Heart left ventricle (tissue), 16 donors: ENCODE results near the gene OR2A5. TPM values are rescaled to one million over a fixed set of nuclear protein-coding genes. Genes with fewer than 3 reads are reported as not detected.
"Not testable (repeated sequence)": the region's sequence is repeated elsewhere in the genome, so short reads cannot be mapped to it uniquely, and the experiment has no call there.

ENCODE experiments used
- ATAC-seq, 4 donors: fragments of 200-7000 bp; cut with Tn5 transposase; one replicate each; pipeline ENCODE4 v1.9.1; 2020 to 2022; ENCODE audit warnings: moderate library complexity in 4 of 4, mild to moderate bottlenecking in 3 of 4, moderate number of reproducible peaks in 1 of 4
- DNase-seq, 5 donors: peaks; one replicate each; pipeline ENCODE4 v3.0.0-alpha.2; 2020
- H3K27ac ChIP-seq, 12 donors: fragments of 200-600 bp; sonication (generic) in 4 of 12; one replicate each; pipeline versions ENCODE4 v1.5.0 to v1.8.0; 2016 to 2022; ENCODE audit warnings: mild to moderate bottlenecking in 2 of 12
- H3K27me3 ChIP-seq, 9 donors: fragments of 200-600 bp; sonication (generic) in 2 of 9; one replicate each; pipeline versions ENCODE4 v1.5.1 to v1.8.0; 2016 to 2022; ENCODE audit warnings: mild to moderate bottlenecking in 3 of 9
- H3K36me3 ChIP-seq, 9 donors: fragments of 200-600 bp; sonication (generic) in 2 of 9; one replicate each; pipeline versions ENCODE4 v1.5.0 to v1.8.0; 2018 to 2022; ENCODE audit warnings: mild to moderate bottlenecking in 2 of 9
- H3K4me1 ChIP-seq, 12 donors: fragments of 200-600 bp; sonication (generic) in 4 of 12; one replicate each; pipeline versions ENCODE4 v1.5.0 to v1.8.0; 2016 to 2022; ENCODE audit warnings: mild to moderate bottlenecking in 3 of 12
- H3K4me3 ChIP-seq, 12 donors: fragments of 200-600 bp; sonication (generic) in 4 of 12; one replicate each; pipeline versions ENCODE4 v1.5.0 to v1.8.0; 2017 to 2022; ENCODE audit warnings: mild to moderate bottlenecking in 9 of 12, moderate library complexity in 4 of 12
- H3K9me3 ChIP-seq, 12 donors: fragments of 200-600 bp; sonication (generic) in 4 of 12; one replicate each; pipeline versions ENCODE4 v1.5.0 to v1.8.0; 2016 to 2022; ENCODE audit warnings: mild to moderate bottlenecking in 1 of 12
- CTCF ChIP-seq, 12 donors: fragments of 200-600 bp; sonication (generic) in 4 of 12; IDR thresholded peaks; one replicate each; pipeline versions ENCODE4 v1.5.0 to v1.8.0; 2018 to 2022; ENCODE audit warnings: antibody characterized with exemption in 12 of 12, mild to moderate bottlenecking in 5 of 12
- POLR2A ChIP-seq, 2 donors: fragments of 450-650 bp; IDR thresholded peaks; one replicate each; pipeline ENCODE4 v1.6.1; 2017; ENCODE audit warnings: antibody characterized with exemption in 2 of 2, mild to moderate bottlenecking in 2 of 2, moderate library complexity in 2 of 2
- WGBS, 4 donors: extraction: QIAGEN DNeasy Blood & Tissue Kit in 2 of 4; methylation state at CpG; one replicate each; pipeline versions ENCODE4 v1.1.5 to v1.1.7; 2013 to 2018; 5-methylcytosine and 5-hydroxymethylcytosine counted together
- intact Hi-C, 10 donors: fragments of 100-400 bp; cut with DNase I; formaldehyde crosslinking; loops; one replicate each; pipeline versions ENCODE4 v1.11.1 to v1.14.2; 2022
- polyA plus RNA-seq, 2 donors: library from polyadenylated mRNA; stranded (reverse); fragments of 200-250 nt; gene quantifications; one replicate each; pipeline ENCODE4 v1.2.3, GENCODE V29; 2013
- total RNA-seq, 9 donors: library from RNA; depleted of rRNA in 2 of 9; stranded (reverse); fragments of >200 nt in 2 of 9; fragmentation: NEBNext Ultra II Directional in 3 of 9; extraction: Animal tissue kit (Norgen Biotek cat#: 25700) in 3 of 9; gene quantifications; one replicate each; pipeline versions ENCODE4 v1.1.0 to v1.2.4, GENCODE V29; 2016 to 2023
- donor health status: ischemic (EF 13 %, LVEDD 7.1; RV severe dilation, severe dysfunction).
- donor health status: healthy with polysubstance abuse.
- donor health status: DM: no; HTN: yes; CAD: no.
- donor health status: DM: no; HTN: no; CAD: no.
- donor health status: ischemic (EF 25% LVEDD 6.9; RV normal size, moderate dysfunction).
- donor health status: ischemic (EF 25% LVEDD 5.7; RV mildly dilated, moderate dysfunction).
- donor health status: healthy.
- donor health status: DM: yes; HTN: yes; CAD: no.
- donor health status: ischemic (EF 35%, LVEDD 5.7; RV mildly dilated, moderate dysfunction).
- donor health status: nonischemic (EF 11% LVEDD 7.7; RV severe dilation, severe dysfunction).
- donor health status: DM: yes; HTN: yes; CAD: no.
- donor health status: PGD.
- donor health status: ischemic (EF 29% LVEDD 5.4; RV normal size, mild dysfunction).
- donor health status: nonischemic (EF 23%, LVEDD 6.1; RV moderate dilation, normal function).

OR2A5 gene
- total and polyA plus RNA-seq, 11 donors: not detected

- ATAC-seq: no peak
- peaks cover 0 to 13% (median 0%) of the 10 kb centered on the region in 12 donors for H3K4me1 ChIP-seq
- TF ChIP-seq POLR2A (IDR thresholded peaks at IDR 0.05) (no peak), CTCF (IDR thresholded peaks at IDR 0.05) (no peak)
- no peaks in the 10 kb centered on the region for H3K9me3 ChIP-seq
- no peak for DNase-seq
- WGBS, 4 donors: 38 to 70% (median 57%) methylated on average over 4 of the region's 4 CpGs
- intact Hi-C loops: loop anchor here in 2 of 10 donors (10.0 kb wide), 1 partner anchor 86 kb away; the partner anchor contains the start of gene OR2A14 (in 2 of the 2)
- no peaks in the 10 kb centered on the region for H3K27me3 ChIP-seq
- H3K27ac ChIP-seq: no peak overlapping the region
- H3K36me3 ChIP-seq: no peaks in the 10 kb centered on the region
- no peak overlapping the region for H3K4me3 ChIP-seq
Observed at GRCh38 chr7:144038887-144039286, 9.9 kb upstream of the OR2A5 start.

- WGBS, 4 donors: 45 to 81% (median 58%) methylated on average over 2 of the region's 2 CpGs
- no peaks in the 10 kb centered on the region for H3K4me1 ChIP-seq
- H3K36me3 ChIP-seq: no peaks in the 10 kb centered on the region
- ATAC-seq (no peak), DNase-seq (no peak)
- intact Hi-C loops: no loop called here
- peaks cover 0 to 4% (median 0%) of the 10 kb centered on the region in 9 donors for H3K27me3 ChIP-seq
- no peak overlapping the region for H3K27ac ChIP-seq
- H3K4me3 ChIP-seq: no peak overlapping the region
- no peak for TF ChIP-seq POLR2A (IDR thresholded peaks at IDR 0.05)
- no peak for TF ChIP-seq CTCF (IDR thresholded peaks at IDR 0.05)
- no peaks in the 10 kb centered on the region for H3K9me3 ChIP-seq
Observed at GRCh38 chr7:144049491-144049890, 743 bp downstream of the OR2A5 start.

GRCh38 chr7:144050093-144050492 lies 1.3 kb downstream of the OR2A5 start:
- Histone ChIP-seq H3K9me3 (no peaks in the 10 kb centered on the region), H3K36me3 (no peaks in the 10 kb centered on the region), H3K27me3 (peaks cover 0 to 4% (median 0%) of the 10 kb centered on the region in 9 donors), H3K4me1 (no peaks in the 10 kb centered on the region), H3K4me3 (no peak overlapping the region), H3K27ac (no peak overlapping the region)
- DNase-seq (no peak), ATAC-seq (no peak)
- intact Hi-C loops: no loop called here
- WGBS, 4 donors: 74 to 81% (median 77%) methylated on average over 3 of the region's 3 CpGs
- TF ChIP-seq CTCF (IDR thresholded peaks at IDR 0.05) (no peak), POLR2A (IDR thresholded peaks at IDR 0.05) (no peak)

GRCh38 chr7:144050884-144051283 lies 2.1 kb downstream of the OR2A5 start:
- H3K36me3 ChIP-seq, H3K4me1 ChIP-seq, H3K27me3 ChIP-seq, intact Hi-C loops, H3K4me3 ChIP-seq, ATAC-seq, H3K9me3 ChIP-seq, DNase-seq, H3K27ac ChIP-seq: not testable (repeated sequence)
- 87 to 92% (median 92%) methylated on average over 8 of the region's 8 CpGs for WGBS, 4 donors

- Histone ChIP-seq H3K36me3 (no peaks in the 10 kb centered on the region), H3K9me3 (peaks cover 0 to 8% (median 0%) of the 10 kb centered on the region in 12 donors), H3K27me3 (no peaks in the 10 kb centered on the region), H3K4me1 (no peaks in the 10 kb centered on the region), H3K4me3 (no peak overlapping the region), H3K27ac (no peak overlapping the region)
- DNase-seq (no peak), ATAC-seq (no peak)
- TF ChIP-seq CTCF (IDR thresholded peaks at IDR 0.05) (no peak), POLR2A (IDR thresholded peaks at IDR 0.05) (no peak)
- 55 to 78% (median 69%) methylated on average over 3 of the region's 3 CpGs for WGBS, 4 donors
- intact Hi-C loops: no loop called here
Observed at GRCh38 chr7:144057954-144058353, 9.2 kb downstream of the OR2A5 start.
